Anterior cingulate cortex (tissue), 58 donors: ENCODE results near the gene AFAP1.

Experiments used
- DNase-seq, 58 donors: peaks; one replicate each; lab custom pipeline; 2025; lab: John Stamatoyannopoulos, UW

AFAP1 gene

GRCh38 chr4:7736436-7737267 lies 203.0 kb downstream of the AFAP1 start:
- no peak for DNase-seq

GRCh38 chr4:7735961-7736360 lies 203.7 kb downstream of the AFAP1 start:
- DNase-seq: no peak

GRCh38 chr4:7735395-7735794 lies 204.3 kb downstream of the AFAP1 start:
- no peak for DNase-seq

GRCh38 chr4:7734651-7735260 lies 204.9 kb downstream of the AFAP1 start:
- DNase-seq: no peak

GRCh38 chr4:7733801-7734650 lies 205.6 kb downstream of the AFAP1 start:
- DNase-seq: no peak

GRCh38 chr4:7733201-7733600 lies 206.5 kb downstream of the AFAP1 start:
- no peak for DNase-seq

GRCh38 chr4:7732263-7732662 lies 207.4 kb downstream of the AFAP1 start:
- no peak for DNase-seq

GRCh38 chr4:7731437-7731836 lies 208.2 kb downstream of the AFAP1 start:
- no peak for DNase-seq

- no peak for DNase-seq
Observed at GRCh38 chr4:7727749-7728148, 211.9 kb downstream of the AFAP1 start.

- no peak for DNase-seq
Observed at GRCh38 chr4:7726665-7727413, 212.8 kb downstream of the AFAP1 start.

- DNase-seq: peak in 15 of 58 donors; percentile 1 to 59 (median 32)
Observed at GRCh38 chr4:7725951-7726350, 213.7 kb downstream of the AFAP1 start.

- no peak for DNase-seq
Observed at GRCh38 chr4:7723625-7724024, 216.0 kb downstream of the AFAP1 start.

GRCh38 chr4:7722766-7723387 lies 216.8 kb downstream of the AFAP1 start:
- DNase-seq: no peak

- DNase-seq: no peak
Observed at GRCh38 chr4:7721984-7722551, 217.6 kb downstream of the AFAP1 start.

- peak in 49 of 58 donors; percentile 2 to 74 (median 35) for DNase-seq
Observed at GRCh38 chr4:7719354-7720174, 220.1 kb downstream of the AFAP1 start.

- DNase-seq: no peak
Observed at GRCh38 chr4:7717946-7718490, 221.6 kb downstream of the AFAP1 start.

GRCh38 chr4:7717161-7717560 lies 222.5 kb downstream of the AFAP1 start:
- DNase-seq: no peak

GRCh38 chr4:7716010-7716721 lies 223.5 kb downstream of the AFAP1 start:
- DNase-seq: no peak
